Suprapubic skin (tissue), 4 donors: ENCODE measurements around the gene C19orf73. TPM values are rescaled to one million over a fixed set of nuclear protein-coding genes. Genes with fewer than 3 reads are reported as not detected.

Source experiments
- DNase-seq, 2 donors: peaks; one replicate each; pipeline ENCODE4 v3.0.0-alpha.2; 2019; ENCODE audit warnings: low spot score in 2 of 2
- H3K27ac ChIP-seq: fragments of 200-600 bp; sonication (generic); one replicate; pipeline ENCODE4 v1.5.1; 2019
- H3K27me3 ChIP-seq: fragments of 200-600 bp; sonication (generic); one replicate; pipeline ENCODE4 v1.5.1; 2019
- H3K36me3 ChIP-seq: fragments of 200-600 bp; sonication (generic); one replicate; pipeline ENCODE4 v1.5.1; 2019
- H3K4me1 ChIP-seq: fragments of 200-600 bp; sonication (generic); one replicate; pipeline ENCODE4 v1.5.1; 2019
- H3K4me3 ChIP-seq: fragments of 200-600 bp; sonication (generic); one replicate; pipeline ENCODE4 v1.5.1; 2019; ENCODE audit warnings: mild to moderate bottlenecking
- H3K9me3 ChIP-seq: fragments of 200-600 bp; sonication (generic); one replicate; pipeline ENCODE4 v1.5.1; 2019
- CTCF ChIP-seq, 2 donors: fragments of 200-600 bp in 1 of 2; fragments of 450-650 bp in 1 of 2; sonication (generic) in 1 of 2; IDR thresholded peaks; one replicate each; pipeline ENCODE4 v1.5.1; 2016 to 2019; ENCODE audit warnings: antibody characterized with exemption in 2 of 2, mild to moderate bottlenecking in 1 of 2, moderate library complexity in 1 of 2
- EP300 ChIP-seq: sonication (generic); formaldehyde crosslinking; IDR thresholded peaks from one replicate; pipeline ENCODE4 v1.6.1; 2017; ENCODE audit warnings: antibody characterized with exemption
- POLR2A ChIP-seq, 2 donors: fragments of 450-650 bp; IDR thresholded peaks; one replicate each; pipeline ENCODE4 v1.6.1; 2017; ENCODE audit warnings: antibody characterized with exemption in 2 of 2, mild to moderate bottlenecking in 2 of 2, moderate library complexity in 2 of 2
- POLR2AphosphoS5 ChIP-seq, 3 donors: sonication (generic); formaldehyde crosslinking; IDR thresholded peaks; one replicate each; pipeline ENCODE4 v1.6.1; 2017; ENCODE audit warnings: antibody characterized with exemption in 3 of 3
- WGBS: methylation state at CpG from one replicate; pipeline ENCODE4 v1.1.5; 2018; 5-methylcytosine and 5-hydroxymethylcytosine counted together
- total RNA-seq, 4 donors: library from RNA; depleted of rRNA; stranded (reverse); fragments of >200 nt; gene quantifications; one replicate each; pipeline ENCODE4 v1.1.0, GENCODE V29; 2016

C19orf73 gene
- total RNA-seq, 4 donors from 2014 or later, result 5.2 to 9.3 (median 5.9) TPM; not detected in 1

DNA sequence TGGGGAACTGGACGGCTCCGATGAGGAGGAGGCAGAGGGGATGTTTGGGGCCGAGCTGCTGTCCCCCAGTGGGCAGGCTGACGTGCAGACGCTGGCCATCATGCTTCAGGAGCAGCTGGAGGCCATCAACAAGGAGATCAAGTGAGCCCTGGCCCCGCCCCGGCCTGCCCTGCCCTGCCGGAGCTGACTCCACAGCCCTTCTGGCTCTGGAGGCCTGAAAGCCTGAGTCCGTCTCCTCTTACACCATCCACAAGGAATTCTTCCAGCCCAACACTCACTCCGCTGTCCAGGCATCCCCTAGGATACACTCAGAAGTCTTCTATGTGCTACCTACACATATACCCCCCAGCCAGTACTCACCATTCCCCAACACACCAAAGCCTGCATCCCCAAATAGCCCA is 17.8 kb upstream of the C19orf73 start:
- TF ChIP-seq POLR2A (IDR thresholded peaks at IDR 0.05), result no peak
- no peak for TF ChIP-seq POLR2AphosphoS5 (IDR thresholded peaks at IDR 0.05)
- TF ChIP-seq EP300, result no peak
- no peak for TF ChIP-seq CTCF (IDR thresholded peaks at IDR 0.05)
- 88% methylated on average over 10 of the region's 10 CpGs for WGBS
- Histone ChIP-seq H3K27me3 (no peaks in the 10 kb centered on the region), H3K9me3 (no peaks in the 10 kb centered on the region), H3K27ac (no peak overlapping the region), H3K36me3 (no peaks in the 10 kb centered on the region), H3K4me1 (peaks cover 27% of the 10 kb centered on the region), H3K4me3 (no peak overlapping the region)
- no peak for DNase-seq

GRCh38 chr19:49135686-49136085 is 16.7 kb upstream of the C19orf73 start:
- no peak for TF ChIP-seq EP300
- TF ChIP-seq POLR2A (IDR thresholded peaks at IDR 0.05), result no peak
- no peak for TF ChIP-seq CTCF (IDR thresholded peaks at IDR 0.05)
- TF ChIP-seq POLR2AphosphoS5 (IDR thresholded peaks at IDR 0.05), result no peak
- 81% methylated on average over 3 of the region's 5 CpGs for WGBS
- H3K36me3 ChIP-seq, result no peaks in the 10 kb centered on the region
- H3K4me3 ChIP-seq, result no peak overlapping the region
- H3K27me3 ChIP-seq, result no peaks in the 10 kb centered on the region
- DNase-seq, result no peak
- peaks cover 27% of the 10 kb centered on the region for H3K4me1 ChIP-seq
- H3K27ac ChIP-seq, result no peak overlapping the region
- no peaks in the 10 kb centered on the region for H3K9me3 ChIP-seq

GRCh38 chr19:49133621-49134454 is 14.9 kb upstream of the C19orf73 start:
- Histone ChIP-seq H3K4me1 (peaks cover 31% of the 10 kb centered on the region), H3K4me3 (peak overlapping the region; percentile 33), H3K36me3 (no peaks in the 10 kb centered on the region), H3K9me3 (no peaks in the 10 kb centered on the region), H3K27me3 (no peaks in the 10 kb centered on the region), H3K27ac (no peak overlapping the region)
- no peak for DNase-seq
- 54% methylated on average over 42 of the region's 42 CpGs for WGBS
- TF ChIP-seq CTCF (IDR thresholded peaks at IDR 0.05), result no peak
- no peak for TF ChIP-seq POLR2A (IDR thresholded peaks at IDR 0.05)
- TF ChIP-seq EP300, result no peak
- no peak for TF ChIP-seq POLR2AphosphoS5 (IDR thresholded peaks at IDR 0.05)

- peak overlapping the region; percentile 33 for H3K4me3 ChIP-seq
- no peak for DNase-seq
- no peaks in the 10 kb centered on the region for H3K9me3 ChIP-seq
- H3K27ac ChIP-seq, result no peak overlapping the region
- H3K27me3 ChIP-seq, result no peaks in the 10 kb centered on the region
- H3K4me1 ChIP-seq, result peaks cover 37% of the 10 kb centered on the region
- no peak for TF ChIP-seq POLR2AphosphoS5 (IDR thresholded peaks at IDR 0.05)
- no peak for TF ChIP-seq POLR2A (IDR thresholded peaks at IDR 0.05)
- no peak for TF ChIP-seq EP300
- TF ChIP-seq CTCF (IDR thresholded peaks at IDR 0.05), result no peak
- H3K36me3 ChIP-seq, result no peaks in the 10 kb centered on the region
- 50% methylated on average over 46 of the region's 49 CpGs for WGBS
Measured at GRCh38 chr19:49132974-49133609, 14.1 kb upstream of the C19orf73 start.

DNA sequence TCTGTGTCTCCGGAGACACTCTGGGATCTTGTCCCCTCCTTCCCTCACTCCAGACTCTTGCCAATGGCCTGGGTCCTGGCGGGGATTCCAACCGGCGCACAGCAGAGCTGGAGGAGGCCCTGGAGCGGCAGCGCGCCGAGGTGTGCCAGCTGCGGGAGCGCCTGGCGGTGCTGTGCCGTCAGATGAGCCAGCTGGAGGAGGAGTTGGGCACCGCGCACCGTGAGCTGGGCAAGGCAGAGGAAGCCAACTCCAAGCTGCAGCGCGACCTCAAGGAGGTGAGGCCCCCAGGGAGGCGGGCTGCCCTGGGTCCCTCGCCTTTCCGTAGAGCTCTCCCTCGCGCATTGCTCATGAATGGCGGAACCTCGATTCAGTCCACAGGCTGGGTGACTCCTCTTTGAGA is 11.4 kb upstream of the C19orf73 start:
- no peak overlapping the region for H3K27ac ChIP-seq
- no peaks in the 10 kb centered on the region for H3K27me3 ChIP-seq
- DNase-seq, result no peak
- WGBS, result 74% methylated on average over 8 of the region's 24 CpGs
- no peaks in the 10 kb centered on the region for H3K36me3 ChIP-seq
- no peak overlapping the region for H3K4me3 ChIP-seq
- TF ChIP-seq CTCF (IDR thresholded peaks at IDR 0.05), result no peak
- TF ChIP-seq POLR2A (IDR thresholded peaks at IDR 0.05), result no peak
- TF ChIP-seq POLR2AphosphoS5 (IDR thresholded peaks at IDR 0.05), result no peak
- TF ChIP-seq EP300, result no peak
- H3K4me1 ChIP-seq, result peaks cover 37% of the 10 kb centered on the region
- H3K9me3 ChIP-seq, result no peaks in the 10 kb centered on the region
